ENCODE data around the gene LRP11.
"Not testable (repeated sequence)": the region's sequence is repeated elsewhere in the genome, so short reads cannot be mapped to it uniquely, and the experiment has no call there.

The LRP11 gene

DNA sequence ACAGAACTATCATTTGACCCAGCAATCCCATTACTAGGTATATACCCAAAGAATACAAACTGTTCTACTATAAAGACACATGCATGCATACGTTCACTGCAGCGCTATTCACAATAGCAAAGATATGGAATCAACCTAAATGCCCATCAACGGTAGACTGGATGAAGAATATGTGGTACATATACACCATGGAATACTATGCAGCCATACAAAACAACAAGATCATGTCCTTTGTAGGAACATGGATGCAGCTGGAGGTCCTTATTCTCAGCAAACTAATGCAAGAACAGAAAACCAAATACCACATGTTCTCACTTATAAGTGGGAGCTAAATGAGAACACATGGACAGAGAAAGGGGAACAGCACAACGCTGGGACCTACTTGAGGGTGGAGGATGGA, 15.8 kb downstream of the LRP11 start:
- not testable (repeated sequence) for DNase-seq (ENCODE audit: low read depth in 2 of 2)

DNA sequence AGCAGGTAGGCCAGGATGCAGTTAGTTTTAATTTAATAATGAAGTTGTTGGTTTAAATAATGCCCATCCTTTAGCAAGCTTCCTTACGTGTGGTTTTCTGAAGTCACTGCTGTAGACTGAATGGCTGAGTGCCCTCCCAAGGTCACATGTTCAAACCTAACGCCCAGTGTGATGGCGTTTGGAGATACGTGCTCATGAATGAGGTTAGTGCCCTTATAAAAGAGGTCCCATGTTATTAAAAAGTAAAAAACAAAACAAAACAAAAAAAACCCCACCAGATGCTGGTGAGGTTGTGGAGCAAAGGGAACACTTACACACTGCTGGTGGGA, 16.3 kb downstream of the LRP11 start:
- no peak for DNase-seq (ENCODE audit: low read depth in 2 of 2)

GRCh38 chr6:149846321-149846720, 17.8 kb downstream of the LRP11 start:
- DNase-seq (ENCODE audit: low read depth in 2 of 2), result no peak

DNA sequence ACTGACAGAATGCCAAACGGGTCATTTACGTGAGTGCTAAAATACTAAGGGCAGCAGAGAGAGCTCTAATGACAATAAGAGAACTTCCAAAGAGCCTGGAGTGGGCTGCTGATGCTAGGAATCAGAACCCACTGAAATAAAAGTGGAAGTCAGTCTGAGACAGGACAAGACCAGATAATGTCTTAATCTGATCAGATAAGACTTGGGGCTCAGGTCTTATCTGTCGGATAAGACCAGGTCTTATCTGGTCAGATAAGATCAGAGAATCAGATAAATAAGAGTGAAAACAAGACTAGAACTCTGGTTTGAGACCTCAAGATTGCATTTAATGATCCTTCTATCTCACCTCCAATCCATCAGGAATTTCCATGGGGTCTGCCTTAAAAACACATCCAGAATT, 18.6 kb downstream of the LRP11 start:
- DNase-seq (ENCODE audit: low read depth in 2 of 2), result no peak

DNA sequence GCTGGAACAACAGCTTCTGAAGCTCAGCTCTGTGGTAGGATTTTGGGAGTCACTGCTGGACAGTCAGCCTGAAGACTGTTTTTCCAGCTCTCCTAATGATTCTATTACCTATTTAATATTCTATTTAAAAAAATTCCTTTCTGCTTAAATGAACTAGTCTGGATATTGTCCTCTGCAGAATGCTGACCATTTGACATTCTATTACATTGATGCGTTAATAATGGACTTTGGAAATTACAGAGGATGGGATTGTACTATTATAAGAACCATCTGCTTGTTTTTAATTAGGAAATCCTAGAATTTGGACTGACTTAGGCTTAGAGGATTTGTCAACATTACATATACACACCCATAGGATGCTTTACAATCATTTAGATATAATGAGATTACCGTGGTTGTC, 19.7 kb downstream of the LRP11 start:
- no peak for DNase-seq (ENCODE audit: low read depth in 2 of 2)

- not testable (repeated sequence) for DNase-seq (ENCODE audit: low read depth in 2 of 2)
Observed at GRCh38 chr6:149844036-149844435, 20.1 kb downstream of the LRP11 start.

DNA sequence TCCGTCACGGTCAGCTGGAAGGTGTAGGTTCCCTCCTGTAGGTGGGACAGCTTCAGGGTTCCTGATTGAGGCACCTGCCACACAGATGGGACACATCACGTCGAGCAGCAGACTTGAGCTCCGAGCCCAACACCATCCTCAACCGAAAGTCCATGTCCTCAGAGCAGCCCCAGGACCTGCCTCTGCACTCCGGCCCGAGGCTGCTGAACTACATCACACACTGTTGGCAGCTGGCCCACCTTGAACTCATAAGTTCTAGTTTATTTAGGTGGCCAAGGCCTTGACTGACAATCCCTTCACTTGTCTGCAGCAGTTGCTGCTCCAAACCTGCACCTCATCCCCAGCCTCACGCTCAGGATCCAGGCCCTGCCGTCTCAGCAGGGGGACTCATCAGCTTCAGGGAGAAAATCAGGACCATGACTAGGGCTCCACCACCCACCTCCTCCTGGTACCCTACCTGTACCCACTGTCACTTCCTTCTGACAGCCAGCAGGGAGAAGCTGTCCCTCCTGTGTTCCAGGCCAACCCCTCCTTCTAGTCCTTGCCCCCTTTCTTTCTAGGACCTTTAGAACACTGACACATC, 21.0 kb downstream of the LRP11 start:
- no peak for DNase-seq (ENCODE audit: low read depth in 2 of 2)

DNA sequence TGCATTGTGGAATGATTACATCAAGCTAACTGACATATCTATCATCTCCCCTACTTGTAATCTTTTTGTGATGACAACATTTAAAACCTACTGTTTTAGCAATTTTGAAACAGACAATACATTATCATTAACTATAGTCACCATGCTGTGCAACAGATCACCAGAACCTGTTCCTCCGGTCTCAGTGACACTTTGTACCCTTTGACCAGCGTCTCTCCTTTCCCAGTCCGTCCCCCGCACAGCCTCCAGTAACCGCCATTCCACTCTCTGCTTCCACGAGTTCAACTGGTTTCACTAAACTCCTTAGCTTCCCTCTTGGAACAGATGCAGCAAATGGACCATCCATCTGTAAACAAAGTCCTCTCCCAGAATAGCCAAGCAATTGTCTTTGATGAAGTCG, 21.8 kb downstream of the LRP11 start:
- no peak for DNase-seq (ENCODE audit: low read depth in 2 of 2)

DNA sequence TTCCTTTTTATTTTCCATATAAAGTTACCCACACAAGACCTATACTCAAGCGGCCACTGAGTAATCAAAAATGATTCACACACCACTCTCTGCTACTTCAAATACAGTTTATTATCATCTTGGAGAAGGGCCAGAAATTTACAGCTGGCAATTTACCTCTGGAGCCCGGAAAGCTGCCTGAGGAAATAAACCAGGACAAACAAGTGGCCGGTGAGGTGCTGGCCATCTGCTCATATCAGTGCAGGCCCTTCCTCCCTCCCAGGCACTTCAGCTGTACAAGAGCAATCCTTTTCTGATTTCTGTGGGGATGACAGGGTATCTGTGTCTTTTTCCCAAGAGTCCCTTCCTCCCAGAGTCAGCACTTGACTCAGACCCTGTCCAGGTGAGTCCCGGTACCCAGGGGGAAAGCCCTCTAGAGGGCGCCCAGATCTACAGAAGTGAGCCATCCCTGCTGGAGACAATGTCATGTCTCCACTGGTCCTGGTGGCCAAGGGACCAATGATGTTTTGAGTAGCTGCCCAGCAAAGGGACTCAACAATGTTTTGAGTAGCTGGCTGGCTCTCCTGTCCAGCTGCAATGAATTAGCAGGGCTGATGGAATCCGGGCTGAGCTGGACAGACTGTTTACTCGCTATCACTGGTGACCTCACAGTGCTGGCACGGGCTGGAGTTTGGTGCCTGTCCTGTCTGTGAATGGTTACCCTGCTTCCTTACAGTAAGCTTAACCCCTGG, 23.6 kb downstream of the LRP11 start:
- DNase-seq (ENCODE audit: low read depth in 2 of 2), result peak; percentile 32 to 38

- peak; percentile 58 to 71 for DNase-seq (ENCODE audit: low read depth in 2 of 2)
Observed at GRCh38 chr6:149834513-149835481, 29.4 kb downstream of the LRP11 start.

DNA sequence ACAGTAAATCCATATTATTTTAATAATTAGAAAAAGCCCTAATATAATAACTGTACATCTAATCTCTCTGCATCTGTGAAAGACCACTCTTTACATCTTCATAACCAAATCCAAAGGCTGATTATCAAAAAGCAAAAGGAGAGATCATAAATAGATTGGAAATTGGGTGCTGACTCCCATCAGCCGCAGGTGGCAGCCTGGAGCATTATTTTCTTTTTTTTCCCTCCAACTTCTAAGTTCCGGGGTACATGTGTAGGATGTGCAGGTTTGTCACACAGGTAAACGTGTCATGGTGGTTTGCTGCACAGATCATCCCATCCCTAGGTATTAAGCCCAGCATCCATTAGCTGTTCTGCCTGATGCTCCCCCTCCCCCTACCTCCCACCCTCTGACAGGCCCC, 30.5 kb downstream of the LRP11 start:
- no peak for DNase-seq (ENCODE audit: low read depth in 2 of 2)

GRCh38 chr6:149831308-149831820, 32.8 kb downstream of the LRP11 start:
- DNase-seq (ENCODE audit: low read depth in 2 of 2), result no peak

GRCh38 chr6:149830731-149831307, 33.3 kb downstream of the LRP11 start:
- DNase-seq (ENCODE audit: low read depth in 2 of 2), result no peak

DNA sequence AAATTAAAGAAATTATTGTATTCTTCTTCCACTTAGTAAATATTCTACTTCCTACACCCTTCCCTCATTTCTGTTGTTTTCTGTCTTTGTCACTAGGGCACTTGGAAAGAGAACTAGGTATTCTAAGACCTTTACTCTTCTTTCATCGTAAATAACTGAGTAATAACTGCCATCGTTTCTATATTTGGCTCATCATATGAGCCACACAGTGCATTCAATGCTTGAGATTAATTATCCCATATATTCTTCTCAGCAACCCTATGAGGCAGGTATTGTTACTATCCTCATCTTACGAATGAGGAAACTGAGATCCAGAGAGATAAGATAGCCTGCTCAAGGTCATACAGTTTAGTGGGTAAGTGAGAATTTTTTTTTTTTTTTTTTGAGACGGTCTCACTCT, 38.9 kb downstream of the LRP11 start:
- no peak for DNase-seq (ENCODE audit: low read depth in 2 of 2)

DNA sequence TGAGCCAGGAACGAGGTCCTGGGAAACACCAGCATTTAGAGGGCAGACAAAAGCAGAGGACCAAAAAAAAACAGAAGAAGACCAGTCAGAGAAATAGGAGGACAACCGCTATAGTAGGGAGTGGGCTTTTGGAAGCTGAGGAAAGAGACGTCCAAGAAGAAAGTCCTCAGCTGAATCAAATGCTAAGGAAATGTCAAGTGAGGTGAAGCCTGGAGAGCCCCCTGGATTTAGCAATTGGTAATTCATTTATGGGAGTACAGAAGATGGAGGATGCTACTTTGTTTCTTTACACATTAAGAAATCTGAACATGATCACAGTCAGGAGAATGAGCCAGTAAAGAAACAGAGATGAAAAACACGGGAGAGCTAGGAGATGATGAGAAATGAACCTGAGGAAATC, 41.1 kb downstream of the LRP11 start:
- DNase-seq (ENCODE audit: low read depth in 2 of 2), result no peak

DNA sequence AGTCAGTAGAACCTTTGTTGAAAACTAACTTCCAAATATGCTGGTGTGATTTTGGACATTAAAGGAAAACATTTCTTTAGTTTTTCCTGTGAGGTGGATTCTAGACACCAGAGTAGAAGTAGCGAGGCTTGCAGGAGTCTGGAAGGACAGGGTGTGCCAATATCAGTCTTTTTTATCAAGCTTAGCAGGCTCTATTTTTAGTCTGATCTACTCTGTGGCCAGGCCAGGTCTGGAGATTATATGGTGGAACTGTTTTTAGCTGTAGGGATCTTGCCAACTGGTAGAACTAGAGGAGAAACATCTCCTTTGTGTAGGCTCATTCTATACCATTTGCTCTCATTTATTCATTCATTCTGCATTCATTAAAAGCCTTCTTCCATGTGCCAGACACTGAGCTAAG, 42.7 kb downstream of the LRP11 start:
- DNase-seq (ENCODE audit: low read depth in 2 of 2), result no peak

DNA sequence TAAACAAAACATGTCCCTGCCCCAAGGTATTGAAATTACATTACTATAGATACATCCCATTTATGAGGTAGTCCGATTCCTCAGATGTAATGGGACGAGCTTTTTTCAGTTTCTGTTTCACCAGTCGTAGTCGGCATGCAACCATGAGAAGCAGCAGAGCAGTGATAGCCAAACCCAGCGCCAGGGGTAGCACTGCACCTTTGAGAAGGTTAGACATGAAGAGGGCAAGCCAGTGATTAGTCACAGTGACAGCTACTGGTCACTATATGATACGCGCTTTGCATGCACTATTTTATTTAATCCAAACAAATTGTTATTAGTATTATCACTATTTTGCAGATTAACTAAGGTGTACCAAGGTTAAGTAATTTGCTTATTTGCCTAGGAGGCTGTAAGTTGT, 43.7 kb downstream of the LRP11 start:
- no peak for DNase-seq (ENCODE audit: low read depth in 2 of 2)

- DNase-seq (ENCODE audit: low read depth in 2 of 2), result no peak
Observed at GRCh38 chr6:149815788-149816187, 48.4 kb downstream of the LRP11 start.

- no peak for DNase-seq (ENCODE audit: low read depth in 2 of 2)
Observed at GRCh38 chr6:149813351-149813750, 50.8 kb downstream of the LRP11 start.

DNA sequence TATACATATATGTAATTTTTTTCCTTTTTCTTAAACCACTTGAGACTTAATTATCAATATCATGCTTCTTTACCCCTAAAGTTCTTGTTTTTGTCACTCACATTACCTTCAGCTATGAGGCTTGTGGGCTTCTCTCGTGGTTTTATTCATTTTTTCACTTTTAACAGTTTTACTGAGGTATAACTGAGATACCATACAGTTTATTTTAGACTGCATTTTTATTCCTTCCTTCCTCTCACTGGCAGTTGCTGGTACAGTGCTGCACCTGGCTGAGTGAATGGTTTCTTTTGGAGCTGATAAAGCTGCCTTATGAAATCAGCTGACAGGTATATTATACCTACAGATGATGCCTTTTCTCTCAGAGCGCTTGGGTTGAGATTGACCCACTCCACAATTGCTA, 54.4 kb downstream of the LRP11 start:
- DNase-seq (ENCODE audit: low read depth in 2 of 2), result no peak

DNA sequence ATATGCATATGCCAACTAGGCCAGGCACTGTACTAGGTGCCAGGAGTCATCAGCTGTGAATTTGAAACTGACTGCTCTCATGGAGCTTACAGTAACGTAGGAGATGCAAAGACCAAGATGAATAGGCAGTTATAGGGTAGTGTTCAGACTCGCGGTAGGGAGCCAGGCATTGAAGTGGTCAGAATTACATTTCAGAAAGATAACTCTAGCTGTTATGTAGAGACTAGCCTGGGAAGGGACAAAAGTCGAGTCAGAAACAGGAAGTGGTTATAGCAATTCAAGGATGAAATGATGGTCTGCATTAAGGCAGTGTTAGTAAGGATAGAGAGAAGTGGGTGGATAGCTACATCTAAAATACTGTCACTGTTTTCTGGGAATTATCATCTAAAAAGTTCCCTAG, 58.0 kb downstream of the LRP11 start:
- no peak for DNase-seq (ENCODE audit: low read depth in 2 of 2)

DNA sequence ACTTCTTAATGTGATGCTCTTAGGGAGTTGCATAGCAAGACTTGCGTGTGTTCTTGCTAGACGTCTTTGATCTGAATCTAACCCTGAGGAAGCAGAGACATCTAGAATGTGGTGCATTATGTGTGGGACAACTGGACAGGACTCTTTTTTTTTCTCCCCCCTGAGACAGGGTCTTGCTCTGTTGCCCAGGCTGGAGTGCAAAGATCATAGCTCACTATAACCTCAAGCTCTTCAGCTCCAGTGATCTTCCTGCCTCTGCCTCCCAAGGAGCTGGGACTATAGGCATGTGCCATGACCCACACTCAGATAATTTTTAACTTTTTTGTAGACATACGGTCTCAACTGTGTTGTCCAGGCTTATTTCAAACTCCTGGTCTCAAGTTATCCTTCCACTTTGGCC, 80.6 kb downstream of the LRP11 start:
- no peak for DNase-seq (ENCODE audit: low read depth in 2 of 2)
